NCI-H1105 treated with DMSO at 0.1 percent for 48 hours (cell line): ENCODE data around the gene KCTD2.

ENCODE experiments used
- DNase-seq: peaks from one replicate; lab custom pipeline; 2025; lab: John Stamatoyannopoulos, UW

The KCTD2 gene

GRCh38 chr17:75099881-75100595 is 53.0 kb downstream of the KCTD2 start:
- no peak for DNase-seq

- DNase-seq, result no peak
Measured at GRCh38 chr17:75102385-75102821, 55.4 kb downstream of the KCTD2 start.

DNA sequence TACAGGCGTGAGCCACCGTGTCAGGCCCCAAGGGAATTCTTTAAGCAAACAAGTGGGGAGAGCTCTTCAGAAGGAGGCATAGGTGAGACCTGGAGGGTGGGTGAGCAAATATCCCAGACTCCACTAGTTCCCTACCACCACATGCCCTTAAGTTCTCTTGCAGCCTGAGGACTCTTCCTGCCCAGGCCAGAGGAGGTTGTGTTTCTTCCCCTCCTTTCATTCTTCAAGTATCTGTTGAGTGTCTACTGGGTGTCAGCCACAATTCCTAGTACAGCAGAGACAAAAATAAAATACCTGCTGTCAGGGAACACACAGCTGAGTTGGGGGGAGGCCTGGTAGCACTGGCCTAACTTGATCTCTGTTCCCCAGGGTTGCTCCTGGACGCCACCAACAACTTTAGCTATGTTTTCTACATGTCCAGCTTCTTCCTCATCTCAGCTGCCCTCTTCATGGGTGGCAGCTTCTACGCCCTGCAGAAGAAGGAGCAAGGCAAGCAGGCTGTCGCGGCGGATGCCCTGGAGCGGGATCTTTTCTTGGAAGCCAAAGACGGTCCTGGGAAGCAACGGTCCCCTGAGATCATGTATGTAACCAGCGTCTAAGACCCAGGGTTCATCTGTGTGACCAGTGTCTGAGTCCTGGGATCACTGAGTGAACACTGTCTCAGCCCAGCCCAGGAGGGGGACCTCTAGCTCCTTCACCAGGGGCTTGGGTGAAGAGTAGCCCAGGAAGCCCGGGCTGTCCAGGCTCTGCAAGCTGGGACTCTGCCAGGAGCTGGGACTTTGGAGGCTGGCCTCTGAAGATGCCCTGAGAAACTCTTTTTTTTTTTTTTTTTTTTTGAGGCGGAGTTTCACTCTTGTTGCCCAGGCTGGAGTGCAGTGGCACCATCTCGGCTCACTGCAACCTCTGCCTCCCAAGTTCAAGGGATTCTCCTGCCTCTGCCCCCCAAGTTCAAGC is 56.9 kb downstream of the KCTD2 start:
- DNase-seq, result no peak

- peak; percentile 69 for DNase-seq
Measured at GRCh38 chr17:75105126-75106080, 58.4 kb downstream of the KCTD2 start.

DNA sequence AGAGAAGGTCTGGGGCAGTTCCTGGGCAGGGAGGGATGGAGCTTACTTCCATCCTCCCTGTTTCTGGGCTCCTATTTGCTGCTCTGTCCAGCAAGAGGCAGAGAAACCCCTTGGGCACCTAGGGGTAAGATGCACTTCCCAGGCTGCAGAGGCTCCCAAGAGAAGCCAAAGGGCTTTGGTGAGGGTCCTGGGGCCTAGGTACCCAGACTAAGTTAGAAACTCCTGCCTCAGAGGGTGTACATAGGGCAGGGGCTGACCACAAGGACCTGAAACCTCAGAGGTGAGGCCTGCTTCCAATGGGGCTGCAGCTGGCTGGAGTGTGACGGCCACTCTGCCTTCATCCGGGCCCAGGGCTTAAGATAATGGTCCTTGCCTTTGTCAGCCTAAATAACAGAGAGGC is 61.2 kb downstream of the KCTD2 start:
- DNase-seq, result no peak

DNA sequence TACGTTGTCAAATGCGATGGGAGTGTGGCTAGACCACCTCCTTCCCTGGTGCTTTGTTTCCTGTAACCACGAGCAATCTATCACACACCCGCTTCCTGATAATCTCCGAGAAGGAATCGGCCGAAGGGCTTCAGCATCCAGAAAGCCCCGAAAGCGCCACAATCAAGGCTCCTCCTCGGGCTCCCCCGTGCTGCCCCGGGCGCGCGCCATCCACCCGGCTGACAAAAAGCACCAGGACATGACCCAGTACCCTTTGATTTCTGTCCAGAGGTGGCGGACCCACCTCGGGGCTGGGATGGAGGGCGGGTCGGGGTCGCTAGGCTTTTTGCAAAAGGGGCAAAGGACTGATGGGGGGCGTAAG is 62.0 kb downstream of the KCTD2 start:
- DNase-seq, result no peak

DNA sequence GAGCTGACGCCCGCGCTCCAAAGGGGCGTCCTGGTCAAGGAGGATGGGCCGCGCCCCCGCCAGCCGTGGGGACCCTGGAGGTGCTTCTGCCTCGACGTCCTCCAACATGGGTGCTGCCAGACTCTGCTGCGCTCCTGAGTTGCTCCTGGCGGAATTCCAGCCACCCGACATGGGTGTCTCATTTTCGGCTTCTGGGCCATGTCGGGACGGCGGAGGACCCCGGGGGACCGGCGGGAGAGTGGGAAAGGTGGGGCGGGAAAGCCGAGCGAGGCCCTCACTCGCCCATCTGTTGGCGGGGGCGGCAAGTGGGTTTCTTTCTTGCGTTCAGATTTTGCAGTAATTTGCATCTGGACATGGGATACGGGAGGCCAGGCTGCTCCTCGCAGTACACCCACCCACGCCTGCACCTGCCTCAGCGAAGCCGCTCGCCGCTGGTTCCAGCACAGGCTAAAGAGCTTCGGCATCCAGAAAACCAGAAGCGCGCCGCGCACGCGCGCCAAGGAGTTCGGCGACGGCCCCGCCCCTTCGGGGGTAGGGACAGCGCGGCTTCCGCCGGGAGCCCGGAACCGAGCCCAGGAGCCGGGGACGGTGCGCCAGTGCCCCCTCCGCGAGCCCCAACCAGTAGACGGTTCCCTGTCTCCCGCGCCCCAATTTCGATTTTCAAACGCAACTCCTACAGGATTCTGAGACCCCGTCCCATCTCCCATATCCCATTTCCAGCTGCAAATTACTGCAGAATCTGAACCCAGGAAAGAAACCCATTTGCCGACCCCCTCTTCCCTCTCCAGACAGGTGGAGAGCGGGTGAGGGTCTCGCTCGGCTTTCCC is 62.6 kb downstream of the KCTD2 start, which contains the start of gene ARMC7:
Gene ARMC7, plus strand, starts transcription at position 563 of the 827 bp plus-strand sequence. CDS start 320 bp downstream, outside the sequence.
- DNase-seq, result peak; percentile 78

DNA sequence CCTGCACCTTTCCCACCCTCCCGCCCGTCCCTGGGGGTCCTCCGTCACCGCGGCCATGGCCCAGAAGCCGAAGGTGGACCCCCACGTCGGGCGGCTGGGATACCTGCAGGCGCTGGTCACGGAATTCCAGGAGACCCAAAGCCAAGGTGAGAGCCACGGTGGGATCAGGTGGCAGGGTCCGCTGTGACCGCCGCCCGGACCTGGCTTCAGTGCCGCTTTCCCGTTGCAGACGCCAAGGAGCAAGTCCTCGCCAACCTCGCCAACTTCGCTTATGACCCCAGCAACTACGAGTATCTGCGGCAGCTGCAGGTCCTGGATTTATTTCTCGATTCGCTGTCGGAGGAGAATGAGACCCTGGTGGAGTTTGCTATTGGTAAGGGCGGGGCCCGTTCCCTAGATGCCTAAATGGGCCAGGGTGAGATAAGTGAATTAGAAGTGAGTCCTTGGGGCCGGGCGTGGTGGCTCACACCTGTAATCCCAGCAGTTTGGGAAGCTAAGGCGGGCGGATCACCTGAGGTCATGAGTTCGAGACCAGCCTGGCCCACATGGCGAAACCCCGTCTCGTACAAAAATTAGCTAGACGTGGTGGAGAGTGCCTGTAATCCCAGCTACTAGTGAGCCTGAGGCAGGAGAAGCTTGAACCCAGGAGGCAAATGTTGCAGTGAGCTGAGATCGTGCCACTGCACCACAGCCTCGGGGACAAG is 63.4 kb downstream of the KCTD2 start:
- DNase-seq, result no peak

- no peak for DNase-seq
Measured at GRCh38 chr17:75111777-75112335, 64.8 kb downstream of the KCTD2 start.

- peak; percentile 79 for DNase-seq
Measured at GRCh38 chr17:75113798-75114551, 67.0 kb downstream of the KCTD2 start.

- no peak for DNase-seq
Measured at GRCh38 chr17:75114552-75115314, 67.7 kb downstream of the KCTD2 start.
